Stimulated activated CD4-positive, alpha-beta T cell treated with anti-CD3 and anti-CD28 coated beads, Interleukin-2, amount 100 ng/mL, for 48 hours (primary cell): ENCODE results near the gene IGFBP6.
A peak's percentile ranks its signal among the peaks of the same experiment; 100 is the strongest.

Experiments used
- DNase-seq, 2 donors: peaks; one replicate each; pipeline ENCODE4 v3.0.0-alpha.2; 2020

Gene IGFBP6

GRCh38 chr12:53060064-53060720 is 37.3 kb upstream of the IGFBP6 start:
- no peak for DNase-seq

GRCh38 chr12:53060721-53061276 is 36.7 kb upstream of the IGFBP6 start:
- DNase-seq = no peak

DNA sequence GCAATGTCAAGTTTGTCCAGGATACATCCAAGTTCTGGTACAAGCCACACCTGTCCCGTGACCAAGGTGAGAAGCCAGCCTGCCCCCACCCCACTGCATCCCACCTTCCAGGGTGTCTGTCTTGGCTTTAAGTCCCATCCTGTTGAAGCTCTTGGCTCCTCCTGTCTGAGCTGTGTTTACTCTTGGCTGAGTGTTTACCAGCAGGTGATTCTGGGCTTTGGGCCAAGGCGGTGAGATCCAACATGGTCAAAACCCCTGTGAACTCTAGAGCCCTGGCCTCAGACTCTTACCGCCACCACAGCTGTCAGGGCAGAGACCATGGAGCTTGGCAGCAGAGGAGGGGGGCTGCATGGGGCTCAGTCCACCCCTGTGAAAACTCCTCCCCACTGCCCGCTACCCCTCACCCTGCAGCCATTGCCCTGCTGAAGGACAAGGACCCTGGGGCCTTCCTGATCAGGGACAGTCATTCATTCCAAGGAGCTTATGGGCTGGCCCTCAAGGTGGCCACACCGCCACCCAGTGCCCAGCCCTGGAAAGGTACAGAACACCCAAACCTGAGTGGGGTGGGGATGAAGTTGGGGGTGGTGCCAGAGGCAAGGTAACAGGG is 36.0 kb upstream of the IGFBP6 start:
- DNase-seq = no peak

- DNase-seq = no peak
Observed at GRCh38 chr12:53062011-53062961, 35.2 kb upstream of the IGFBP6 start.

- no peak for DNase-seq
Observed at GRCh38 chr12:53062977-53063707, 34.3 kb upstream of the IGFBP6 start.

GRCh38 chr12:53063708-53064612 is 33.5 kb upstream of the IGFBP6 start:
- no peak for DNase-seq

DNA sequence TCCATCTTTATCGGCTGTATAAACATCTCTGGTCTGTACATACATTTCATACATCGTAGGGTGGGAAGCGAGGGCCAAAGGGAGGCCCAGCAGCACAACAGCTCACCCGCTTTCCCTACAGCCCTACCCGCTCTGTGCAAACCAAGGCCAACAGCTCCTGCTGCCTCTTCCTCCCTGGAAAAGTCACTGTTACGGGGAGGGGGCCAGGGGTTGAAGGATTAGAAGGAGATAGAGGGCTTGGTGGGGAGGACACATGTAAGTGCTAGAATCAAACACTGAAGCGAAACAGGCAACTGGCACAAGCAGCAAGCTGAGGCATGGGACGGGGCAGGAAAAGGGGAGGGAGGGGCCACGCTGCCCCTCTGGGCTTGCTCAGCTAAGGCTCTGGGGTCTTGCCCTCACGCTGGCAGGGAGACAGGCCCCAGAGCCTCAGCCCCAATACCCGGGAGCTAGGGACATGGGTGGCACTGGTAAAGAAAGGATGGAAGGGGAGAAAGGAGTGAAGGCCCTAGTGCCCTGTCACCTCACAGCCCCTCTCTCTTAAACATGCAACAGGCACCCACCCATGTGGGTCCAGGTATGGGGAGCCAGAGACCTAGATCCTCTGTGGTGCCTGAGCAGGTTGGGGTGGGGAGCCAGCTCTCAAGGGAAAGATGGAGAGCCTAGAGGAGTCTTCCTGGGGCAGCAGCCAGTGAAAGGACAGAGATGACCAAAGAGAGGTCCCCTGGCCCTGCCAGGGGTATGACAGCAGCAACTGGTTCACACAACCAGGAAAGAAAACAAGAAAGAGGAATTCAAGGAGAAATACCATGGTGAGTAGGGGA is 32.6 kb upstream of the IGFBP6 start:
- DNase-seq = no peak

DNA sequence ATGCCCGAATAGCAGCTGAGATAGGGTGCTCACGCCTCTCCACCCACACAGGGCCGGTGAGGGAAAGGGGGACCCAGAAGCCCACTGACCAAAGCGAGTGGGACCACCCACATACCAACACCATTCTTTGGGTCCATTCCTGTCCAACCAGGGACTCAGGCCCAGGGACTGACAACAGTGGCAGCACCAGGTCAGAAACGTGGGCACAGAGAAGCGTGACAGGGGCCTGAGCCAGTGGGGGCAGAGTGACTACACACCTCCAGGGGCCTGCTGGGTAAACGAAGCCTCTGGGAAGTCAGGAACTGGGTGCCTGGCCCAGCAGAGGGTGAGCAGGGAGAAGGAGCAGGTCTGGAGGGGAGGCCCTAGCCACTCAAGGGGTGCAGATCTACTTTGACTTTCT is 32.0 kb upstream of the IGFBP6 start:
- DNase-seq = no peak

DNA sequence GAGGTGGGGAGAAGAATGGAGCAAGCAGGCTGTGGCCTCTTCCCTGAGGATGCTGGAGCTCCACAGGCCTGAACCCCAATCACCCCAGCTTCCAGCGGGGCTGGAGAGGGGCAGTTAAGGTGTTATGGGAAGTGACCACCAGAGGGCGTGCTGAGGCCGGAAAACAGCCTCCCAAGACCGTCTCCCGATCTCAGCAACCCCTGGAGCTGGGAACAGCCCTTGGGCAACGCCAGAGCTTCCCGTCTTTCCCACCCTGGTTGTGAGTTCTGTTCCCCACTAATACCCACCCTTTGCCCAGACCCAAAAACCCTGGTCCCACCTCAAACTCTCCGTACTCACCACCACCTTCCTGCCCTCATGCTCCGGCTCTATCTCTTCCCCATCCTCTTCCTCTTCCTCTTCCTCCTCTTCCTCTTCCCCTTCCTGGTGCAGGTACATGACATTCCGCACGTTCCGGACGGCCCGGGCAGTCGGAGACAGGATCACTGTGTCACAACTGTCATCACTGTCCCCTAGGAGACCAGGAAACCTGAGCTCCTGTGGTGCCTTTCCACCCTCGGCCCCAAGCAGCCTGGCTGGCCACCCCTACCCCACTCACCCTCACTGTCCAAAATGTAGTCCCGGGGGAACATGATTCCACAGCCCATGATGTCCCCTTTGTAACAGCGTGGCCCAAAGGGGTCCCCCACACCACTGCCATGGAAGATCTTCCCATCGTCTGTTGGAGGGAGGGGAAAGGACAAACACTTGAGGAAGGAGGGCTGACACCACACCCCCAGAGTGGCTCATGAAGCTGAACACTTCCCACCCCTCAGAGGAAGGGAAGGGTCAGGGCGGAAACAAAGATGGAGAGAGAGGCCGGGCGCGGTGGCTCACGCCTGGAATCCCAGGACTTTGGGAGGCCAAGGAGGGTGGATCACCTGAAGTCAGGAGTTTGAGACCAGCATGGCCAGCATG is 31.2 kb upstream of the IGFBP6 start:
- DNase-seq = peak; percentile 70 to 76

- DNase-seq = no peak
Observed at GRCh38 chr12:53067074-53067992, 30.1 kb upstream of the IGFBP6 start.

DNA sequence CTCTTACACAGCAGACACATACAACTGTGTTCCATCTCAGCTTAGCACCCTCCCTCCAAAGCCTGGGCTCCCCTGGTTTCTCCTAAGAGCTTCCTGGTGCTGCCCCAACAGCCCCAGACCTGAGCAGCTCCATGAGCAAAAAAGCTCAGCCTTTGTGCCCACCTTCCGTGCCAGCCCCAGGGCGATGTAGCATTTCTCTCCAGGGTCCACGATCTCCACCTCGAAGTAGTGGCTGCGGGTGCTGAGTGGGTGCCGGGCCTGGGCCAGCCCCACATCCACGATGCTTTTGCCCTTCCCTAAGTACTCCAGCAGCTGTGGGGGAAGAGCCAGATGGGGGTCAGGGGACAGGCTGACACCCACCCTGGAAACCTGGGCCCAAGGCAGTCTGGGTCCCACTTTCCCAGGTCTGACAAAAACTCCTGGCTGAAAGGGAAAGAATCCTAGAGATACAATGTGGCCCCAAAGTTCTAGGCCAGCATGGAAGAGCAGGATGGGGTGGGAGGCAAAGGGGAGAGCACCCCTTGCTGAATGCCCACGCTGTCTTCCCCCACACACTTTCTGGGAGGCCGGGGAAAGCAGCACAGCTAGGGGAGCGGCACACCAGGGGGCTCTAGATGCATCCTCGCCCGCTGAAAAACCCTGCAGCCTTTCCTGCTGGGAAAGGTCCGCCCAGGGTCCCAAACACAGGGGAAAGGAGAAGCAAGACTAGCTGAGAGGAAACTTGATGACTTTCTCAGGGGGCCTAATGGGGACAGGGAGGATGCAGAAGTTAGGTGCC is 29.3 kb upstream of the IGFBP6 start:
- DNase-seq = no peak

- no peak for DNase-seq
Observed at GRCh38 chr12:53068811-53069585, 28.5 kb upstream of the IGFBP6 start.

- no peak for DNase-seq
Observed at GRCh38 chr12:53069621-53070410, 27.7 kb upstream of the IGFBP6 start.

DNA sequence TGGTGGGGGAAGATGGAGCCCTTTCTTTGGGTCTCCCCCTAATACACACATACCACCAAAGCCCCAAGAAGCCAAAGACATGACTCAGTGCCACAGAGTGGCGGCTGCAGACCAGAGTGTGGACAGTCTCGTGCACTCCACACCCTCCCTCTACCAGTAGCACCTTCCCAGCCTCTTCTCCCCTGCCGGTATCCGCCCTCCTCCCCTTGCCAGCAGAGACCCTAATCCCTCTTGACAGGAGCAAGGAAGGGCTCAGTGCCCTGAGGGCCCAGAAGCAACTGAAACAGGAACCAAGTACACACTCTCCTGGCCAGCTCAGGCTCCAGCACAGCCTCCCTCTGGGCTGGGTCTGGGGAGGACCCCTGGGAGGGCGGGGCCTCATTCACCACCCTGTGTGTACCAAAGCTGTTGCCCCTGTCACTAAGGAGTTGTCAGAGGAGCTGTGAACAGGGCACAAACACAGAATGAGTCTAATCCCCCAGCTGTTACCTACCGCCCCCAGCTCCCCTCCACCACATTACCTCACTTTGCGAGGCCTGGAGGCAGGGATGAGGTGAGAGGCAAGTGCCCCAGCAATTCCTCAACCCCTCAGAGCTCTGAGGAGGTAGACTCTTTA is 26.5 kb upstream of the IGFBP6 start:
- no peak for DNase-seq
